H9 (cell line): ENCODE measurements around the gene SPIRE2. TPM values are rescaled to one million over a fixed set of nuclear protein-coding genes. Genes with fewer than 3 reads are reported as not detected.

Source experiments
- DNase-seq: peaks from one replicate; pipeline ENCODE4 v3.0.0-alpha.2; 2017
- H2AFZ ChIP-seq: one replicate; pipeline ENCODE4 v1.6.1; 2013; ENCODE audit warnings: mild to moderate bottlenecking, low read length, control low read depth, moderate library complexity
- H2AK5ac ChIP-seq: 2 replicates; pipeline ENCODE4 v1.6.1; 2013; ENCODE audit warnings: low read length, control low read depth, mixed read lengths; ENCODE audit not compliant: insufficient read length
- H2BK120ac ChIP-seq: one replicate; pipeline ENCODE4 v1.6.1; 2013; ENCODE audit warnings: low read depth, mild to moderate bottlenecking, low read length, control low read depth, inconsistent platforms; ENCODE audit not compliant: poor library complexity, severe bottlenecking
- H2BK12ac ChIP-seq: 2 replicates; pipeline ENCODE4 v1.6.1; 2013; ENCODE audit warnings: low read length, control low read depth, mixed read lengths, low read depth; ENCODE audit not compliant: insufficient read length
- H2BK15ac ChIP-seq: 2 replicates; pipeline ENCODE4 v1.6.1; 2013; ENCODE audit warnings: low read depth, low read length, control low read depth
- H2BK20ac ChIP-seq: one replicate; pipeline ENCODE4 v1.6.1; 2013; ENCODE audit warnings: low read depth, mild to moderate bottlenecking, low read length, control low read depth, inconsistent platforms; ENCODE audit not compliant: poor library complexity, severe bottlenecking
- H2BK5ac ChIP-seq: 2 replicates; pipeline ENCODE4 v1.6.1; 2013; ENCODE audit warnings: low read length, control low read depth, mixed read lengths; ENCODE audit not compliant: insufficient read length
- H3K14ac ChIP-seq: 2 replicates; pipeline ENCODE4 v1.6.1; 2013; ENCODE audit warnings: low read length, control low read depth; ENCODE audit not compliant: insufficient read depth
- H3K18ac ChIP-seq: 2 replicates; pipeline ENCODE4 v1.6.1; 2013; ENCODE audit warnings: low read depth, mild to moderate bottlenecking, mixed read lengths, low read length, control low read depth; ENCODE audit not compliant: insufficient read length
- H3K23ac ChIP-seq: 2 replicates; pipeline ENCODE4 v1.6.1; 2013; ENCODE audit warnings: low read length, control low read depth, mixed read lengths, low read depth; ENCODE audit not compliant: insufficient read length
- H3K23me2 ChIP-seq: 2 replicates; pipeline ENCODE4 v1.6.1; 2013; ENCODE audit warnings: low read depth, mild to moderate bottlenecking, mixed read lengths, low read length, control low read depth; ENCODE audit not compliant: insufficient read length, poor library complexity, severe bottlenecking
- H3K27ac ChIP-seq: 2 replicates; pipeline ENCODE4 v1.5.1; 2013; ENCODE audit warnings: low read length, control low read depth, mixed read lengths, low read depth; ENCODE audit not compliant: insufficient read length
- H3K27me3 ChIP-seq: 2 replicates; pipeline ENCODE4 v1.6.1; 2013; ENCODE audit warnings: low read length, control low read depth, inconsistent platforms; ENCODE audit not compliant: insufficient read depth
- H3K4ac ChIP-seq: 2 replicates; pipeline ENCODE4 v1.6.1; 2013; ENCODE audit warnings: low read depth, mild to moderate bottlenecking, control low read depth, inconsistent platforms, low read length, moderate library complexity
- H3K4me1 ChIP-seq: 2 replicates; pipeline ENCODE4 v1.6.1; 2013; ENCODE audit warnings: low read length, control low read depth, inconsistent platforms; ENCODE audit not compliant: insufficient read depth
- H3K4me2 ChIP-seq: 2 replicates; pipeline ENCODE4 v1.6.1; 2013; ENCODE audit warnings: low read length, control low read depth, mixed read lengths; ENCODE audit not compliant: insufficient read length, insufficient read depth
- H3K56ac ChIP-seq: 2 replicates; pipeline ENCODE4 v1.6.1; 2013; ENCODE audit warnings: low read depth, mild to moderate bottlenecking, mixed read lengths, low read length, control low read depth; ENCODE audit not compliant: insufficient read length
- H3K79me1 ChIP-seq: 2 replicates; pipeline ENCODE4 v1.6.1; 2013; ENCODE audit warnings: low read depth, mild to moderate bottlenecking, moderate library complexity, low read length, control low read depth, inconsistent platforms; ENCODE audit not compliant: insufficient read depth, poor library complexity, severe bottlenecking
- H3K79me2 ChIP-seq: 2 replicates; pipeline ENCODE4 v1.6.1; 2013; ENCODE audit warnings: low read length, control low read depth, inconsistent platforms; ENCODE audit not compliant: insufficient read depth
- H3K9ac ChIP-seq: 2 replicates; pipeline ENCODE4 v1.6.1; 2013; ENCODE audit warnings: low read length, control low read depth, mixed read lengths; ENCODE audit not compliant: insufficient read length; ENCODE audit errors: extremely low read depth
- H3K9me3 ChIP-seq: one replicate; pipeline ENCODE4 v1.6.1; 2013; ENCODE audit warnings: low read depth, low read length, inconsistent platforms; ENCODE audit not compliant: control insufficient read depth
- H3T11ph ChIP-seq: one replicate; pipeline ENCODE4 v1.6.1; 2013; ENCODE audit warnings: mild to moderate bottlenecking, low read length, control low read depth, inconsistent platforms
- H4K20me1 ChIP-seq: one replicate; pipeline ENCODE4 v1.6.1; 2013; ENCODE audit not compliant: control insufficient read depth, insufficient read length, insufficient read depth
- H4K5ac ChIP-seq: 2 replicates; pipeline ENCODE4 v1.6.1; 2013; ENCODE audit warnings: low read depth, mild to moderate bottlenecking, mixed read lengths, low read length, control low read depth; ENCODE audit not compliant: insufficient read length
- H4K8ac ChIP-seq: replicated peaks from 2 replicates; pipeline ENCODE4 v1.6.1; 2013; ENCODE audit warnings: low read length, control low read depth, mixed read lengths, low read depth; ENCODE audit not compliant: insufficient read length
- H4K91ac ChIP-seq: 2 replicates; pipeline ENCODE4 v1.6.1; 2013; ENCODE audit warnings: low read depth, mild to moderate bottlenecking, moderate library complexity, mixed read lengths, low read length, control low read depth; ENCODE audit not compliant: insufficient read length
- H3K27ac Mint-ChIP-seq, 3 experiments: 2 replicates in 2 of 3; 3 replicates in 1 of 3; pipeline ENCODE4 v1.8.0; 2020 to 2021; ENCODE audit warnings: mixed read lengths in 3 of 3, mild to moderate bottlenecking in 1 of 3, moderate library complexity in 1 of 3
- H3K27me3 Mint-ChIP-seq: 2 replicates; pipeline ENCODE4 v1.8.0; 2021; ENCODE audit warnings: low read depth, mild to moderate bottlenecking, moderate library complexity, mixed read lengths
- H3K36me3 Mint-ChIP-seq, 3 experiments: 2 replicates in 2 of 3; 3 replicates in 1 of 3; pipeline ENCODE4 v1.8.0; 2020 to 2021; ENCODE audit warnings: low read depth in 3 of 3, mixed read lengths in 3 of 3; ENCODE audit not compliant: insufficient read depth in 1 of 3
- H3K4me1 Mint-ChIP-seq, 2 experiments: 2 replicates each; pipeline ENCODE4 v1.8.0; 2020; ENCODE audit warnings: mixed read lengths in 2 of 2
- H3K4me3 Mint-ChIP-seq, 2 experiments: 2 replicates in 1 of 2; 3 replicates in 1 of 2; pipeline ENCODE4 v1.8.0; 2020 to 2021; ENCODE audit warnings: mild to moderate bottlenecking in 2 of 2, mixed read lengths in 2 of 2, moderate library complexity in 1 of 2
- H3K9me3 Mint-ChIP-seq, 2 experiments: 2 replicates in 1 of 2; 3 replicates in 1 of 2; pipeline ENCODE4 v1.8.0; 2020; ENCODE audit warnings: mild to moderate bottlenecking in 2 of 2, mixed read lengths in 2 of 2, moderate library complexity in 1 of 2
- WGBS: extraction: QIAGEN DNeasy Blood & Tissue Kit; methylation state at CpG from one replicate; pipeline ENCODE4 v1.1.7; 2013; ENCODE audit warnings: missing lambda C conversion rate, low lambda C conversion rate, mixed read lengths; ENCODE audit not compliant: insufficient read length; ENCODE audit errors: extremely low coverage; 5-methylcytosine and 5-hydroxymethylcytosine counted together
- total RNA-seq: library from RNA; stranded (reverse); gene quantifications from 2 replicates; pipeline ENCODE4 v1.2.1, GENCODE V29; 2021
- TF ChIP-seq, protein P1 (sequence below): fragments of 200-600 bp; sonication (generic); conservative IDR thresholded peaks from 3 replicates; pipeline ENCODE4 v1.8.0; 2021; ENCODE audit warnings: antibody characterized with exemption, mild to moderate bottlenecking

The SPIRE2 gene
- total RNA-seq, 1 experiment from 2014 or later, result 6.9 TPM

DNA sequence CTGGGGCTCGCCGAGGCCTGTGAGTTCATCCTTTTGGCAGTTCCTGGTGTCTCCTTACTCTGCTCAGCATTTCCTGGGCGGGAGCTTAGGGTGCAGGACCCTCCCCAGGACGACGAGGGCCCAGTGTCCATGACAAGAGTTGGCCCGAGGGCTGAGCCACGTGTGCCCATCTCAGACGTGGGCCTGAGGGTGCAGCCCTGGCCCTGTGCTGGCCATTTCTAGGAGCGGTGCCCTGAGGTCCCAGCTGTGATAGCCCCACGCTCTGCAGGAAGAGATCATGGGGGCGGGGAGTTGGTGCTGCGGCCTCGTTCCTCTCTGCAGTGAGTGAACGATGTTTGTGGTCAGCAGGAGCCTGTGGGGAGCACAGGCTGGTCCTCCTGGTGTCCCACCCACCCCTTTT lies 84.4 kb downstream of the SPIRE2 start:
- WGBS, result no CpG with 5 or more reads among the region's 14 CpGs

More for the DNA sequence above, 84.4 kb downstream of the SPIRE2 start:
- Mint-ChIP-seq H3K27ac (no peak overlapping the region), H3K9me3 (peaks cover 1 to 7% of the 10 kb centered on the region in 2 experiments; a peak in 2 of 5 replicates), H3K36me3 (peaks cover 16 to 29% (median 24%) of the 10 kb centered on the region in 3 experiments; a peak in 6 of 7 replicates), H3K27me3 (no peaks in the 10 kb centered on the region), H3K4me3 (no peak overlapping the region), H3K4me1 (peaks cover 2 to 7% of the 10 kb centered on the region in 2 experiments; a peak in 2 of 4 replicates)
- H3K18ac ChIP-seq, result no peak overlapping the region
- no peaks in the 10 kb centered on the region for H3K9me3 ChIP-seq
- no peak overlapping the region for H2AFZ ChIP-seq
- no peaks in the 10 kb centered on the region for H3K79me2 ChIP-seq
- no peak overlapping the region for H3K23ac ChIP-seq
- no peak overlapping the region for H2AK5ac ChIP-seq
- DNase-seq, result no peak
- no peak overlapping the region for H3K4me2 ChIP-seq
- H4K20me1 ChIP-seq, result no peaks in the 10 kb centered on the region
- no peak overlapping the region for H2BK15ac ChIP-seq
- no peak overlapping the region for H3T11ph ChIP-seq
- no peaks in the 10 kb centered on the region for H3K23me2 ChIP-seq
- H3K56ac ChIP-seq, result no peak overlapping the region
- H3K4ac ChIP-seq, result no peak overlapping the region
- H2BK5ac ChIP-seq, result no peak overlapping the region
- no peak overlapping the region for H4K8ac ChIP-seq
- no peak overlapping the region for H4K91ac ChIP-seq
- H3K79me1 ChIP-seq, result no peaks in the 10 kb centered on the region
- no peak overlapping the region for H2BK20ac ChIP-seq
- H4K5ac ChIP-seq, result no peak overlapping the region
- H3K14ac ChIP-seq, result no peak overlapping the region
- H2BK12ac ChIP-seq, result no peak overlapping the region
- H3K27ac ChIP-seq, result no peak overlapping the region
- no peak overlapping the region for H2BK120ac ChIP-seq
- H3K4me1 ChIP-seq, result no peaks in the 10 kb centered on the region
- H3K9ac ChIP-seq, result no peak overlapping the region
- TF ChIP-seq, protein P1, sequence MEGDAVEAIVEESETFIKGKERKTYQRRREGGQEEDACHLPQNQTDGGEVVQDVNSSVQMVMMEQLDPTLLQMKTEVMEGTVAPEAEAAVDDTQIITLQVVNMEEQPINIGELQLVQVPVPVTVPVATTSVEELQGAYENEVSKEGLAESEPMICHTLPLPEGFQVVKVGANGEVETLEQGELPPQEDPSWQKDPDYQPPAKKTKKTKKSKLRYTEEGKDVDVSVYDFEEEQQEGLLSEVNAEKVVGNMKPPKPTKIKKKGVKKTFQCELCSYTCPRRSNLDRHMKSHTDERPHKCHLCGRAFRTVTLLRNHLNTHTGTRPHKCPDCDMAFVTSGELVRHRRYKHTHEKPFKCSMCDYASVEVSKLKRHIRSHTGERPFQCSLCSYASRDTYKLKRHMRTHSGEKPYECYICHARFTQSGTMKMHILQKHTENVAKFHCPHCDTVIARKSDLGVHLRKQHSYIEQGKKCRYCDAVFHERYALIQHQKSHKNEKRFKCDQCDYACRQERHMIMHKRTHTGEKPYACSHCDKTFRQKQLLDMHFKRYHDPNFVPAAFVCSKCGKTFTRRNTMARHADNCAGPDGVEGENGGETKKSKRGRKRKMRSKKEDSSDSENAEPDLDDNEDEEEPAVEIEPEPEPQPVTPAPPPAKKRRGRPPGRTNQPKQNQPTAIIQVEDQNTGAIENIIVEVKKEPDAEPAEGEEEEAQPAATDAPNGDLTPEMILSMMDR, result no peak
- no peaks in the 10 kb centered on the region for H3K27me3 ChIP-seq
